Parathyroid adenoma (tissue), 2 donors: Measurements from ENCODE around the gene GRM6.

Experiments used
- H2AFZ ChIP-seq: fragments of 300-600 bp; sonication (generic); one replicate; pipeline ENCODE4 v1.7.0; 2017; ENCODE audit warnings: antibody characterized with exemption, mild to moderate bottlenecking
- H3K27ac ChIP-seq: fragments of 300-600 bp; sonication (generic); one replicate; pipeline ENCODE4 v1.7.0; 2017
- H3K27me3 ChIP-seq: fragments of 300-600 bp; sonication (generic); one replicate; pipeline ENCODE4 v1.7.0; 2017; ENCODE audit warnings: low read length; ENCODE audit not compliant: control insufficient read depth, insufficient read depth
- H3K36me3 ChIP-seq: fragments of 300-600 bp; sonication (generic); one replicate; pipeline ENCODE4 v1.7.0; 2017; ENCODE audit warnings: low read length; ENCODE audit not compliant: control insufficient read depth, insufficient read depth
- H3K4me1 ChIP-seq: fragments of 300-600 bp; sonication (generic); one replicate; pipeline ENCODE4 v1.7.0; 2017; ENCODE audit warnings: control low read depth
- H3K4me2 ChIP-seq: fragments of 300-600 bp; sonication (generic); one replicate; pipeline ENCODE4 v1.7.0; 2017; ENCODE audit warnings: low read length
- H3K4me3 ChIP-seq: fragments of 300-600 bp; sonication (generic); one replicate; pipeline ENCODE4 v1.7.0; 2017; ENCODE audit warnings: low read depth, low read length
- H3K79me2 ChIP-seq: fragments of 300-600 bp; sonication (generic); one replicate; pipeline ENCODE4 v1.7.0; 2017; ENCODE audit warnings: control low read depth
- H3K9ac ChIP-seq: fragments of 300-600 bp; sonication (generic); one replicate; pipeline ENCODE4 v1.7.0; 2017; ENCODE audit warnings: mild to moderate bottlenecking
- H3K9me3 ChIP-seq: fragments of 300-600 bp; sonication (generic); one replicate; pipeline ENCODE4 v1.7.0; 2017; ENCODE audit warnings: low read length; ENCODE audit not compliant: control insufficient read depth
- CTCF ChIP-seq: fragments of 300-600 bp; sonication (generic); IDR thresholded peaks from one replicate; pipeline ENCODE4 v1.7.0; 2017; ENCODE audit warnings: antibody characterized with exemption, mild to moderate bottlenecking
- donor health status: primary hyperparathyroidism.

GRM6 gene

GRCh38 chr5:178981381-178981780 lies 13.7 kb downstream of the GRM6 start:
- Histone ChIP-seq H3K9me3 (peaks cover 2% of the 10 kb centered on the region), H3K4me2 (no peak overlapping the region), H3K4me1 (no peaks in the 10 kb centered on the region), H3K36me3 (no peaks in the 10 kb centered on the region), H2AFZ (no peak overlapping the region), H3K4me3 (no peak overlapping the region), H3K79me2 (no peaks in the 10 kb centered on the region), H3K9ac (no peak overlapping the region), H3K27ac (no peak overlapping the region), H3K27me3 (no peaks in the 10 kb centered on the region)
- no peak for TF ChIP-seq CTCF

- Histone ChIP-seq H3K4me3 (no peak overlapping the region), H3K27ac (no peak overlapping the region), H3K9me3 (no peaks in the 10 kb centered on the region), H3K36me3 (peaks cover 14% of the 10 kb centered on the region), H3K4me1 (no peaks in the 10 kb centered on the region), H3K27me3 (no peaks in the 10 kb centered on the region), H3K79me2 (no peaks in the 10 kb centered on the region), H3K4me2 (no peak overlapping the region), H2AFZ (no peak overlapping the region), H3K9ac (no peak overlapping the region)
- TF ChIP-seq CTCF: no peak
Observed at GRCh38 chr5:178965465-178966055, 29.6 kb downstream of the GRM6 start.

GRCh38 chr5:178941361-178941760 lies 53.8 kb downstream of the GRM6 start:
- H3K9ac ChIP-seq: no peak overlapping the region
- no peaks in the 10 kb centered on the region for H3K27me3 ChIP-seq
- TF ChIP-seq CTCF: no peak
- H2AFZ ChIP-seq: no peak overlapping the region
- no peak overlapping the region for H3K27ac ChIP-seq
- H3K4me2 ChIP-seq: peak overlapping the region; percentile 79
- no peaks in the 10 kb centered on the region for H3K79me2 ChIP-seq
- no peaks in the 10 kb centered on the region for H3K36me3 ChIP-seq
- peaks cover 4% of the 10 kb centered on the region for H3K9me3 ChIP-seq
- H3K4me3 ChIP-seq: peak overlapping the region; percentile 67
- no peaks in the 10 kb centered on the region for H3K4me1 ChIP-seq

GRCh38 chr5:178940569-178941360 lies 54.4 kb downstream of the GRM6 start, which contains the start of gene ZNF454:
TSS of gene ZNF454 (plus strand) at chr5:178941198. CDS start at chr5:178942792, 1,594 bp downstream.
- Histone ChIP-seq H3K4me2 (peak within 1 kb of the TSS; percentile 79), H3K36me3 (no peaks in the 10 kb centered on the region), H3K79me2 (no peaks in the 10 kb centered on the region), H3K27me3 (no peaks in the 10 kb centered on the region), H3K9ac (no peak within 1 kb of the TSS), H3K4me1 (no peaks in the 10 kb centered on the region), H3K9me3 (peaks cover 5% of the 10 kb centered on the region), H2AFZ (no peak within 1 kb of the TSS), H3K4me3 (peak within 1 kb of the TSS; percentile 67), H3K27ac (peak within 1 kb of the TSS; percentile 19)
- TF ChIP-seq CTCF: no peak
